AG08396 (cell line): Measurements from ENCODE around the gene XKRX.

Source experiments
- DNase-seq: peaks from one replicate; pipeline ENCODE4 v3.0.0; 2012; ENCODE audit warnings: low spot score, mixed read lengths

The XKRX gene

DNA sequence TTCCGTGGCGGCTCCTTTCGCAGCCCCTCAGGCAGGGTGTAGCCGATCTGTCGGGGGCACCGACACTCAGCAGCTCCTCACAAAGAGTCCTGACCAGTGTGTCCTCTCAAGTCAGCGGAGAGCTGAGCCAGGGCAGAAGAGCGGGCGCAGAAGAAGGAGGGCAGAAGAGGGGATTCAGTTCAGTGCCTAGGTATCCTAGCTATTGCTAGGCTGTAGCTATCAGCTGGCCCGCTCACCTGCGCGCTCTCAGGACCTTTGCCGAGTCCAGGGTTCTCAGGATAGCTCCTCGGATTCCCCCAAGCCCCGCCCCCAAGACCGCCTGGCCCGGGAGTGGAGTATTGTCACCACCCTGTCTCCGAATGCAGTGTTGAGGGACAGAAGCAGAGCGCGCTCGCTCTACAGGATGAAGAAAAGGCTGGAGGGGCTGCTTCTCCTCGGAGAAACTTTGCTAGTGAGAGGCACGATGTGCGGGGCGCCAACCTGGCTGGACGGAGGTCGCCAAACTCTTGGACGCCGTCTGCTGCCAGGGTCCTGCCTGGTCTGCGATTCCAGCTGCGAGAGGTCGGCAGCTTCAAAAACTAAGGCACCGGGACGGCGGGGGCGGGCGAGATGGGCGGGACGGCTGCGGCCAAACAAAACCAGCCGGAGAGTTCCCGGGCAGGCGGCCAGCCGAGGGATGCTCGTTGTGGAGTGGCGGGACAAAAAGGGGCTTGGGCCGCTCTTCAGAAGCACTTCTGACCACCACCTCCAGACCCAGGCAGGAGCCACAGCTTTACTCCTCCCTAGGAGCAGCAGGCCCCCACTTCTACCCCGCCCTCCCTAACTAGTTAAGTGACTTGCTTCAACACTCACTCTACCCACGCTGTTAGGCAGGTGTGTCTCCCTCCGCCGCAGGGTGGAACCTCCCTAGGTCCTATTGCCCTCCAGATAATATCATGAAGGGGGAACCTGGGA lies at the start of gene XKRX:
Gene XKRX (minus strand): TSS at position 258 of the 954 bp plus-strand sequence. CDS start 613 bp downstream, outside the sequence.
- peak; percentile 47 for DNase-seq

DNA sequence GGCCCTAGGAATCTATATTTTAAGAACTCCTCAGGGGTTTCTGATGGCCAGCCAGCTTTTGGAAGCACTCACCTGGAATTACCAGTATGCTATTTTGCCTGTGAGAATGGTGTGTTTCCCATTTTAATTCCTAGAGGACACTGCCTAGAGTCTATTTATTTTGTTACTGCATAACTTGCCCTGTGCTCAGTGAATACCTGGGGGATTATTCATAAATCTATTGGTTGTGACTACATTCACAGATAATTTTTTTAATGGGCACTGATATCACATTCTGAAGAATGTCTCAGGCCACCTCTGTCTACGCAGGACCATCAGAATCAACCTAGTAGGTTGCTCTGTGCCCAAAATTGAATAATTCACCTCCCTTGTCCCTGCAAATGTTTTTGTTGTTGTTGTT lies 47.5 kb upstream of the XKRX start:
- peak; percentile 18 for DNase-seq

DNA sequence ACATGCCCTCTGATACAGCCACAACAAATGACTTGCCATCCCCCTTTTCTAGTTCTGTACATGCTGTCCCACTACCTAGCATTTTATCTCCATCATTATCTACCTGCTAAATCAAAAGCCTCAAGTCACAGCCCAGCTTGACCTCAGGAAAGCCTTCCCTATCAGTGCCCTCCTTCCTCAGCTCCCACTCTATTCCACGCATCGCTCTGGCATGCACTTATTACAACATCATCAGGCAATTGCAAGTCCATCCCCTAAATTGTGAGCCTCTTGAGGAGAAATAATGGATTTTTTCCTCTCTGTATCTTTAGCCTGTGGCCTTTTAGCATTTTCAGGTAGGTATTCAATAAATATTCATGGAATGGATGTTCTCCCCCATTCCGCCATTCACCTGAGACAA lies 46.5 kb upstream of the XKRX start:
- peak; percentile 37 for DNase-seq

DNA sequence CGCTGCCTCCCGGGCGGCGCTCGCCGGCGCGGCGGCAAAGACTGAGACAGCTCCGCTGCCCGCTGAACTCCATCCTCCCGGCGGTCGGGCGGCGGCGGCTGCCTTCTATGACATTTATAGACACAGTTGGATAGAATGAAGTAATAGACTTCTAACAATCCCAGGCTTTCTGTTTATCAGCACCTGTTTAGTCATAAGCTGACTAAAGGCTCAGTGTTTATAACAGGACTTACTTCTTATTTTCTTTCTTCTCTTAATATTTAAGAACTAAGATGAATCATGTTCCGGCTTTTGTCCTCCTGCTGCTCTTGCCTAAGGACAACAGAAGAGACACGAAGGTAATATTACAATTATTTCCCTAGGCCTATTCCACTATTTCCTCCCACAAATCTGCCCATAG lies 44.7 kb upstream of the XKRX start:
- peak; percentile 57 for DNase-seq

DNA sequence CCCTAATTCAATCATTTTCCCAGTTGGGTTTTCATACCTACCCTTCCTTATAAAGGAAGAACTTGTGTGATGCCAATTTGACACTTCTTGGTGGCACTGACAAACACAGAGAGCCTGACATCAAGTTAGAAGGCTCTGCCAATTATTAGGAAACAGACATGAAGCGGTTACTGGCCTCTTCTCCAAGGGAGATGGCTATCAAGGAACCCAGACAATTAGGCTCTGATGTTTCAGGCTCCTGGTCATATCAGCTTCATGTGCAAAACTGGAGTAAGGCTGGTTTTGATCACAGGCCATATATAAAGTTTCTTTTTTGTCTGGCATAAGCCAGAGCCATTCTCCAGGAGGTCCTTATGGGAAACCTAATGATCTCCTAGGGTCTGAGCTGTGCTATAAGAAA lies 41.2 kb upstream of the XKRX start:
- DNase-seq, result no peak

DNA sequence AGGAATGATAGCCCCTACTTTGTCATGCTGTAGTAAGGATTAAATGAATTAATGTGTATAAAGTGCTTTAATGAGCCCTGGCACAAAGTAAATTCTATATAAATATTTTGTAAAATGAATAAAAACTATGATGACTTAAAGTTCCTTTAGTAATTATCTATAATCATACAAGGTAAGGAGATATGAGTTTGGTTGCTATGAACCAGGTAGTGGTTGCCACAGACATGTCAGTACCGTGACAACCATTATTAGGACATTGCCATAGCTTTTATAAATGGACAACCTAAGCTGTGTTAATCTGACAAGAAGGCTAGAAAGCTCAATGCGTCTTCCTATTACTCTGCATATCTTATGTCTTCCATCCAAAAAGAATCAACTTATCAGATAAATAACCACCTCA lies 40.7 kb upstream of the XKRX start, which contains the start of gene ARL13A:
Gene ARL13A (plus strand): TSS at position 301 of the 400 bp plus-strand sequence. CDS start 3,982 bp downstream, outside the sequence.
- no peak for DNase-seq

DNA sequence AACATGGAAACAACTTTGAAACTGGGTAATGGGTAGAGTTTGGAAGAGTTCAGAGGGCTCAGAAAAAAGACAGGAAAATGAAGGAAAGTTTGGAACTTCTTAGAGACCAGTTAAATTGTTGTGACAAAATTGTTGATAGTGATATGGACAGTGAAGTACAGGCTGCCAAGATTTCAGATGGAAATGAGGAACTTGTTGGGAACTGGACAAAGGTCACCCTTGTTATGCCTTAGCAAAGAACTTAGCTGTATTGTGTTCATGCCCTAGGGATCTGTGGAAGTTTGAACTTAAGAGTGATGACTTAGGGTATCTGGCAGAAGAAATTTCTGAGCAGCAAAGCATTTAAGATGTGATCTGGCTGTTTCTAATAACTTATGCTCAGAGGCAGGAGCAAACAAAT lies 35.6 kb upstream of the XKRX start:
- no peak for DNase-seq

DNA sequence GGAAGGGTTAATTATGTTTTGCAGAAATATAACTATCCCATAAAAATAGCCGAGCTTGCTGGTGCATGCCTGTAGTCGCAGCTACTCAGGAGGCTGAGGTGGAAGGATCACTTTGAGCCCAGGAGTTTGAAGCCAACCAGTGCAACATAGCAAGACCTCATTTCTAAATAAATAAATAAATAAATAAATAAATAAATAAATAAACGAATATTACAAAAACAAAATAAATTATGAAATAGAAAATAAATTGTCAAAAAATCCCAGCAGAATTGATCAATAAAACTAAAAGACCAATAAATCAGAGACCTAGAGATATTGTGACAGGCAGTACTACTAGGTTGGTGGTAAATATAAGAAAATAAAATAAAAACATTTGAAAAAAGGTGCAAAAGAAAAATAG lies 34.1 kb upstream of the XKRX start:
- DNase-seq, result no peak

DNA sequence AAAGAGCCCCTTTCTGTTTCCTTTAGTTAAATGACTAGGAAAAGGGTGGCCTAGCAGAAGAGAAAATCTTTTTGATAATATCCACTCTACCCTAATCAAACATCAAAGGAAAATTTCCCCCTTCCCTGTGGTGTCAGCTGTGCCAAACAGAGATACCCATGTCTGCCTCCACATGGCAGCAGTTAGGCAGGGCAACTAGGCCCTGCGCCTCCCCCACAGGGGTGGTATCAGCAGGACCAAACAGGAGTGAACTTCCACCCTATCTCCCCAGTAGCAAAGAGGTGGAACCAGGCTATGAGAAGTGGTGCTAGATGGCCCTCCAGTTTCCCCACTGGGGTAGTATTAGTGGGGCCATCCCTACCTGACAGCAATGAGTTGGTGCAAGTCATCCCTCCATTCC lies 19.8 kb upstream of the XKRX start:
- DNase-seq, result no peak

DNA sequence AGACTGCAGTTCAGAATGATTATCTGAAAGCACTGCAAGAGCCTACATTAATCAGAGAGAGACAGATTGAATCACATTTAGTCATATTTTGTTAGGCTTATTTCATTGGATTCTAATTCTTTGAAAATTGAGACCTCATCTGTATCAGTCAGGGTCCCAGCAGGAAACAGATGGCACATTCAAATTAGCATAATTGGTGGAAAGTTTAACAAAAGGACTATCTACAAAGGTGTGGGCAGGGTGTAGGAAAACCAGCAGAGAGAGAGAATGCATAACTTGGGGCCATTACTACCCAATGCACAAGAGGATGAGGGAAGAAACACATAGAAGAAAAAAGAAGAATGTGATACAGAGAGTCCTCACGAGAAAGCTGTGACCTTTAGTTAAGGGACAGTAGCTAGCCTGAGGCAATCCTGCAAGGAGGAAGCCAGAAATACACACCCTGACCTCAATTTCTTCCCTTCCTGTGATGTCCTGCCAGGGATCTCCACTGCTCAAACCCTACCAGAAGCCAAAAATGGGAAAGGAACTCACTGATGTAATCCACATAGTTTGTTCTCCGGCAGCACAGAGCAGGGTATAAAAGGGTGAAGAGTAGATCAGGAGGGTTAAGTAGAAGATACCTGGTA lies 17.7 kb upstream of the XKRX start:
- no peak for DNase-seq

DNA sequence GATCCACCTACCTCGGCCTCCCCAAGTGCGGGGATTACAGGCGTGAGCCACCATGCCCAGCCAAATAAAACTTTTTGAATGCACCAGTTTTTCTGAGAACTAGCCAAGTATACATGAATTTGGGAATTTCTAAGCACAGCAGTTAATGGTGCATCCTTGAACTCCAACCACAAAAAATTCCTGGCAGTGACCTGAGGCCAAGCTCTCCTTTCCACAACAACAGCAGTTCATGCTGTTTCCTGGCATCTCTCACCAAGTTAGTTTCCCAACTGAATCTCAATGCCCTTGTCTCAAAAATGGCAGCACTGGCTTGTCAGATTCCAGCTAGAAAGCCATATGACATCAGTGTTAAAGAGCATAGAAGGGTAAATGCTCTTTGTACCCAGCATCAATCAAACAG lies 15.9 kb upstream of the XKRX start:
- no peak for DNase-seq

DNA sequence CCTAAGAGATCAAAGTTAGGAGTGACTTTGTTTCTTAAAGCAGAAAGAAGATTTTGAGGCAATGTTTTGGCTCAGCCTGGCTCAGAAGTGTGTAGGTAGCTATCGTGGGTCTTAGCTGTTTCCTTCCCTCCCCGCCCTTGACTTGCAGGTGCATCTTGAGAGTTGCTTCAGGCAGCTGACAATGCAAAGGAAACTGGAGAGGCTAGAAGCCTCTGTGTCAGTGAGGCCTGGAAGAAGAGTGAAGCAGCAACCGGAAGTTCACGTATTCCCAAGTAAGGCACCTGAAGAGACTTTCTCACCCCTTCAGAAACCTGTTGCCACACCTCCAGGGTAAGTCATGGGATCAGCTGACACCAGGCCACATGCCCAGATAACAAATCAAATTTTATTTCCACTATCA lies 10.6 kb upstream of the XKRX start:
- DNase-seq, result no peak

DNA sequence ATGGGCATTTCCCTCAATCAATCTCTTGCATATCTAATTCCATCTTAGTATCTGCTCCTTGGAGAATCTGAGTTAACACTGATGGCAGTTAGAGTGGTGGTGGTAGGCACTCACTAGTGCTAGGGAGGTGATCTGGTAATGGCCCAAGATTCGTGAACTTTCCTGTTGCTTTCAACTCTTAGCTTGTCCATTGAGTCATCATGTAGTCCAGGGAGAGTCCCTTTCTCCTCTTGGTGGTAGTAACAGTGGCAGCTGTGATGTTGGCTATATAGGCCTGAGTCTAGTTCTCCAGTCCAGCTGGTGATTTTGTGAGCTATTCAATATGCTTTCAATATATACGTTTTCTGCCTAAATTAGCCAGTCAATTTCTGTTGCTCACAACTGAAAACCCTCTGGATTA lies 7.0 kb upstream of the XKRX start:
- DNase-seq, result no peak

DNA sequence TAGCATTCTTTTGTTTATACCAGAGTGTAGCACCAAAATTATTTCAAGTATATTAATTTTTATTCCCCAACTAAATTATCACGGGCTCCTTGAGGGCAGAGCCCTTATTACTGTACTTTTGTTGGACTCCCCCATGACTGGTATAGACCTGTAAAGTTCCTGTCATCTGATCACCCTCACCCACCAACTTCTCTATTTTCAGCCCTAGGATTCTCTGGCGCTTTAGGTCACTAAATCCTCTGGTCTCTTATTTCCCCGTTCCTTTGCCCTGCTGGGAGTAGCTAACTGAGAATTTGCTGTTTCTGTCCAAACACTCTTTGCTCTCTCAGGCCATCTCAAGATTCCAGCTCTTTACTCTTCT lies 3.2 kb upstream of the XKRX start:
- no peak for DNase-seq

DNA sequence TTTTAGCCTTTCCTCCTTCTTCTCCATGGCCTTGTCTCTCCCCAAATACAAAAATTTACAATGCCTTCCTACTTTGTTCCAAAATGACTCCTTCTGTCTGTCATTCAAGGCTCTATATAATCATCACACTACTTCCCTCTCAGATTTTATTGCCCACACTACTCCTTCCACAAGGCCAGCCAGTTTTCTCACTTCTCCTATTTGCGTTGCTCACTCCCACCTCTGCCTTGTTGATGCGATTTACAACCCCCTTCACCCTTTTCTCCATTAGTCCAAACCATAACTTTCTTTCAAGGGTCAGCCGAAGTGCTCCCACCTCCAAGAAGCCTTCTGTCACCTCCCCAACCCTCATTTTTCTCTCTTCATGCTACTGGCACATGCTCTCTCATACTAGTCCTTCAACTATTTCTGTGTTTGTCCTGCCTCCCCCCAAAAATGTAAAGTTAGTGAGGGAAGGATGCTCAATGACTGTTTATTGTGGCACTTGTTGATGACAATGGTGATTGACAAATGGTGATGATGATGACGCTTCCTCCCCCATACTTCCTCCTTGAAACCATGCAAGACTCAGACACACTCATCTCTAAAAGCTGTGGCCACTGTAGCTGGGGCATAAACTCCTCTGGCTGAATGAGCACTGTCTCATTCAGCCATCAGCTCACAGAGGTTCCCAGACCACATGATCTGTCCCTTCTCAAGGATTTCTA lies 2.7 kb upstream of the XKRX start:
- DNase-seq, result no peak

DNA sequence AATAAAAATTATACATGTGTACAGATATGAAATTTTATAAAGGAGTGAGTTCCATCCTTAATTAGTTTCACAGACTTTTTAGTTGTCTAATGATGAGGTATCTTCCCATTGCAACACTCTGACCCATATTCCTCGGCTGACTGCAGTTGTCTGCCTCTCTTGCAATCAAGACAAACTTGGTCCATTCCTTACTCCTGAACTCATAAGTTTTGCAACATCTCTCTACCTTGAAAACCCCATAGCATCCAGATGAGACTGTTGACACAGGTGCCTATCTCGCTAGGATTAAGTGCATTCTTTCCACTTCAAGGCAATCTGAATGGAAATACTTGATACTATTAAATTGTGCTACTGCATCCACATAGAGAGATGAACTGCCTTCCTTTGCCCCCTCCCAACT lies 2.3 kb downstream of the XKRX start:
- no peak for DNase-seq

DNA sequence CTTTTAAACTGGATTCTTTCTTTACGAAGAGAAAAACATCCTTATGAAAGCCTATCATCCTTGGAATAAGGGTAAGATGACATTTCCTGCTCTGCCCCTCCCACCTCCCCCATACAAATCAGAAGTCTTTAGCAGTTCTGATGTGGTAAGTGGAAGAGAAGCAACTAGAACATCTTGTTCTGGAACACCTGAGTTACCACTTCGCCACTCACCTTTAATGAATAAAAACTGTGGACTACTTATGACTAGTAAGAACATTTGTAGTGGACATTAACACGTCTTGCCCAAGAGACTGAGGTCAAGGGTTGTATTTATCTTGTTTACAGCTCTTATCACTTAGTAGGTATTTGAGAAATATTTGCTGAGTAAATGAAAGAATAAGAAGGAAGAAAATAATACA lies 4.3 kb downstream of the XKRX start:
- DNase-seq, result no peak

DNA sequence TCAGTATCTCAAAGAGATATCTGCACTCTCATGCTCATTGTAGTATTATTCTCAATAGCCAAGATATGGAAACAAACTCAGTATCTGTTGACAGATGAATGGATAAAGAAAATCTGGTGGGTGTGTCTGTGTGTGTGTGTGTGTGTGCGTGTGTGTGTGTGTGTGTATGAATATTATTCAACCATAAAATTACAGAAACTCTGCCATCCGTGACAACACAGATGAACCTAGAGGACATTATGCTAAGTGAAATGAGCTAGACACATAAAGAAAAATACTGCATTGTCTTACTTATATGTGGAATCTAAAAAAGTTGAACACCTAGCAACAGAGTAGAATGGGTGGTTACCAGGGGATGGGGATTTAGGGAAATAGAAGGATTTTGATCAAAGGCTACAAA lies 13.2 kb downstream of the XKRX start:
- no peak for DNase-seq

DNA sequence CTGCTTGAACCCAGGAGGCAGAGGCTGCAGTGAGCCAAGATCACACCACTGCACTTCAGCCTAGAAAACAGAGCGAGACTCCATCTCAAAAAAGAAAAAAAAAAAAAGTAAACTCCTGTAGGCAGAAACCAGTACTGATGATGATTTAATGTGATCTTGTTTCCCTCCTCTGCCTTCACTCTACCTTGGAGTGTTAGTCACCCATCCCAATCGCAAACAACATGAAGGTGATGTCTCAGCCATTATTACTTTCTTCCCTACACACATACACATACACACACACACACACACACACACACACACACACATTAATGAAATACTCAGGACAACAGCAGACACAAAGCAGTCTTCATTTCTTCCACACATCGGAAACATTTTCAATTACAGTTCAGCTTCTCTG lies 15.6 kb downstream of the XKRX start:
- DNase-seq, result no peak

DNA sequence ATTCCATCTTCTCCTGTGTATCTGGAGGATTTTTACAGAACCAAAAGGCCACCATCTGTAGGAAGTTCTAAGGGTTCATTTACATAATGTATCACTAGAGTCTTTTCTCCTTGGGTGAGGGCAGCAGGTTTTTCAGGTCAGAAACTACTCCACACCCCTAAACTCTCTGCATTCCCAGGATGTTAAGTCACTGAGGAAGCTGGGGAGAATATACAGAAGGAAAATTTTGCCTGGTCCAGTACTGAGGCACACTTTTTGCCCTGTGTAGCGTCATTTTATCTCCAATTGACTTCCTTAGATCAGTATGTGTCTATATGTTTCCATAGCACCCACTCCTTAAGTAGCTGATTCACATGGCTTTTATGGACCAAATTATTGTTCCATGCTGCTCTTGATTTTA lies 17.0 kb downstream of the XKRX start:
- no peak for DNase-seq

DNA sequence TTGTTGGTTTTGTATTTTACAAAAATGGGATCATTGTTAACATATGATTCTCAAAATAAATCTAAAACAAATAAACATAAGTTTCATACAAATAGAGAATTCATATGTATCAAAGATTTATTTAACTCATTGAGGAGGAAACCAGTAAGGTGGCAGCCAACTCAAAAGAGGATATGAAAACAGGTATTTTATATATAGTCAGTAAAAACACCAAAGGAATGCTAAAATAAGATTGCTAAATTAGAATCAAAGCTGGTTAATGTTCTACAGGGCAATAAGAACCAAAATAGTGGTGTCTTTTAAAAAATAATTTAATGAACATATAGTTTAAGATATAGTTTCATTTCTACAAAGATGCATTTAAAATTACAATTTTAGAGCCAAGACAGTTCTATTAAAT lies 23.1 kb downstream of the XKRX start:
- DNase-seq, result no peak

DNA sequence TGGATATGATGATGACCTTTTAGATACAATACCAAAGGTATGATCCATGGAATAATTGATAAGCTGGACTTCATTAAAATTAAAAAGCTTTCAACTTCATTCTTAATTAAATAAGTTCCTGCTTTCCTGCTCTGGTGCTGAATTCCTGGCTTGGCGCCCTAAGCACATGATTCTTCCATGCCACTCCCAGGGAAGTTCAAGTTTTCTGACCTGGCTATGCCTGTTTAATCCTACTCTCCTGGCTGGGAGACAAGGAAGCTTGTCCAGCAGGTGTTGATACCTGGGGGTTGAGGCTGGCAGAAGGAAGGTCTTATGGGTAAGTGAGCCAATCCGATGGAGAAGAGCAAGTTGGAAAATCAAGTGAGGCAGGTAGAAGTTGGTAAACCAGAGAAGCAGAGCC lies 24.3 kb downstream of the XKRX start:
- no peak for DNase-seq
